Loucy (cell line): Measurements from ENCODE around the gene ARHGEF25.
"Not testable (repeated sequence)": the region's sequence is repeated elsewhere in the genome, so short reads cannot be mapped to it uniquely, and the experiment has no call there.

Experiments
- H2AFZ ChIP-seq: fragments of 200-600 bp; sonication (generic); 2 replicates; pipeline ENCODE4 v1.6.0; 2016; ENCODE audit warnings: antibody characterized with exemption, mild to moderate bottlenecking, low read length, moderate library complexity
- H3F3A ChIP-seq: fragments of 200-600 bp; 2 replicates; pipeline ENCODE4 v1.6.0; 2016; ENCODE audit warnings: antibody characterized with exemption, low read depth, mild to moderate bottlenecking
- H3K27me3 ChIP-seq: fragments of 200-600 bp; sonication (generic); 2 replicates; pipeline ENCODE4 v1.6.1; 2014; ENCODE audit warnings: low read length, mild to moderate bottlenecking; ENCODE audit not compliant: insufficient read depth, poor library complexity, severe bottlenecking
- H3K36me3 ChIP-seq: fragments of 200-600 bp; sonication (generic); 2 replicates; pipeline ENCODE4 v1.6.1; 2016; ENCODE audit warnings: low read length; ENCODE audit not compliant: insufficient read depth
- H3K4me1 ChIP-seq: fragments of 200-600 bp; sonication (generic); 2 replicates; pipeline ENCODE4 v1.5.1; 2014; ENCODE audit warnings: low read length, mild to moderate bottlenecking; ENCODE audit not compliant: insufficient read depth, poor library complexity, severe bottlenecking
- H3K4me2 ChIP-seq: fragments of 200-600 bp; sonication (generic); 2 replicates; pipeline ENCODE4 v1.6.0; 2014; ENCODE audit warnings: antibody characterized with exemption, low read length, low read depth, mild to moderate bottlenecking; ENCODE audit not compliant: poor library complexity, severe bottlenecking
- H3K4me3 ChIP-seq: fragments of 200-600 bp; sonication (generic); 2 replicates; pipeline ENCODE4 v1.5.1; 2014; ENCODE audit warnings: low read length, mild to moderate bottlenecking, mixed read lengths; ENCODE audit not compliant: poor library complexity, severe bottlenecking
- H3K79me2 ChIP-seq: fragments of 200-600 bp; sonication (generic); 2 replicates; pipeline ENCODE4 v1.6.1; 2014; ENCODE audit warnings: low read length; ENCODE audit not compliant: insufficient read depth
- H3K9ac ChIP-seq: fragments of 200-600 bp; sonication (generic); 2 replicates; pipeline ENCODE4 v1.6.0; 2014; ENCODE audit warnings: mild to moderate bottlenecking, low read depth, low read length, moderate library complexity; ENCODE audit not compliant: poor library complexity, severe bottlenecking
- H3K9me2 ChIP-seq: fragments of 200-600 bp; sonication (generic); replicated peaks from 2 replicates; pipeline ENCODE4 v1.6.1; 2016; ENCODE audit warnings: low read depth, low read length, mixed read lengths
- H3K9me3 ChIP-seq: fragments of 200-600 bp; sonication (generic); 2 replicates; pipeline ENCODE4 v1.6.1; 2014; ENCODE audit warnings: mild to moderate bottlenecking, antibody characterized with exemption, low read length, low read depth; ENCODE audit not compliant: insufficient read depth
- H4K20me1 ChIP-seq: fragments of 200-600 bp; sonication (generic); 2 replicates; pipeline ENCODE4 v1.6.0; 2014; ENCODE audit warnings: antibody characterized with exemption, low read length, mild to moderate bottlenecking; ENCODE audit not compliant: insufficient read depth, poor library complexity, severe bottlenecking
- EZH2phosphoT487 ChIP-seq: fragments of 200-600 bp; IDR thresholded peaks from 2 replicates; pipeline ENCODE4 v1.6.1; 2018; ENCODE audit warnings: antibody characterized with exemption, mild to moderate bottlenecking, moderate library complexity, borderline replicate concordance
- TF ChIP-seq, protein P1 (sequence below): fragments of 200-600 bp; sonication (generic); conservative IDR thresholded peaks from 2 replicates; pipeline ENCODE4 v1.5.1; 2014; ENCODE audit warnings: mild to moderate bottlenecking, antibody characterized with exemption, low read length

The ARHGEF25 gene

DNA sequence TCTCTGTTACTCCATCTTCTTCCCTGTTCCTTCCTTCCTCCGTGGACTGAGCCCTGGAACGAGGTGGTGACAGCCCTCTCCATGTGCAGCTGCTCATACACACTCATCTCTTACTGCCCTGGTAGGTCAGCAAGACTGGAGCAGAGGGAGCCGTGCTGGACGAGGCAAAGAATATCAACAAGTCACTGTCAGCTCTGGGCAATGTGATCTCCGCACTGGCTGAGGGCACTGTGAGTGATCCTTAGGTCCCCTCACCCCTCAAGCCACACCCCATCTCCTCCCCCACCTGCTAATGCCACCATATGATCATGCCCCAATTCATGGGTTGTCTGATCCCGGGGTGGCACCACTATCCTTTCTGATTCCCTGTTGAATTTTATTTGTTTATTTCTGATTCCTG, 42.4 kb upstream of the ARHGEF25 start:
- H4K20me1 ChIP-seq: no peaks in the 10 kb centered on the region
- H3K9me3 ChIP-seq: no peaks in the 10 kb centered on the region
- no peak overlapping the region for H3K4me2 ChIP-seq
- H3K4me1 ChIP-seq: no peaks in the 10 kb centered on the region
- TF ChIP-seq EZH2phosphoT487: no peak
- TF ChIP-seq, protein P1, sequence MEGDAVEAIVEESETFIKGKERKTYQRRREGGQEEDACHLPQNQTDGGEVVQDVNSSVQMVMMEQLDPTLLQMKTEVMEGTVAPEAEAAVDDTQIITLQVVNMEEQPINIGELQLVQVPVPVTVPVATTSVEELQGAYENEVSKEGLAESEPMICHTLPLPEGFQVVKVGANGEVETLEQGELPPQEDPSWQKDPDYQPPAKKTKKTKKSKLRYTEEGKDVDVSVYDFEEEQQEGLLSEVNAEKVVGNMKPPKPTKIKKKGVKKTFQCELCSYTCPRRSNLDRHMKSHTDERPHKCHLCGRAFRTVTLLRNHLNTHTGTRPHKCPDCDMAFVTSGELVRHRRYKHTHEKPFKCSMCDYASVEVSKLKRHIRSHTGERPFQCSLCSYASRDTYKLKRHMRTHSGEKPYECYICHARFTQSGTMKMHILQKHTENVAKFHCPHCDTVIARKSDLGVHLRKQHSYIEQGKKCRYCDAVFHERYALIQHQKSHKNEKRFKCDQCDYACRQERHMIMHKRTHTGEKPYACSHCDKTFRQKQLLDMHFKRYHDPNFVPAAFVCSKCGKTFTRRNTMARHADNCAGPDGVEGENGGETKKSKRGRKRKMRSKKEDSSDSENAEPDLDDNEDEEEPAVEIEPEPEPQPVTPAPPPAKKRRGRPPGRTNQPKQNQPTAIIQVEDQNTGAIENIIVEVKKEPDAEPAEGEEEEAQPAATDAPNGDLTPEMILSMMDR: no peak
- no peak overlapping the region for H3K4me3 ChIP-seq
- no peaks in the 10 kb centered on the region for H3K79me2 ChIP-seq
- no peaks in the 10 kb centered on the region for H3F3A ChIP-seq
- H3K36me3 ChIP-seq: no peaks in the 10 kb centered on the region
- H3K9ac ChIP-seq: no peak overlapping the region
- H2AFZ ChIP-seq: no peak overlapping the region
- H3K27me3 ChIP-seq: no peaks in the 10 kb centered on the region
- H3K9me2 ChIP-seq: no peaks in the 10 kb centered on the region

DNA sequence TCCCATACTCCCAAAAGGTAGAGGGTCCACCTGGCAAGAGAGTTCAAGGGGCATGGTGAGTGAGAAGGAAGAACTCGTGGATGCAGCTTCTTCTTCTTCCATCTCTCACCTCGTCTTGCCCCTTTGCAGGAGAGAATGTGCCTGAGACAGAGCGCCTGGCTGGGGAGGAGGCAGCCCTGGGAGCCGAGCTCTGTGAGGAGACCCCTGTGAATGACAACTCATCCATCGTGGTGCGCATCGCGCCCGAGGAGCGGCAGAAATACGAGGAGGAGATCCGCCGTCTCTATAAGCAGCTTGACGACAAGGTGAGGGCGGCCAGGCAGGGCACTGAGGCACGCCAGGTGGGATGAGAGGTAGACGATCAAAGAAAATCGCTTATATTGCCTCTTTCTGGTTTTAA, 41.4 kb upstream of the ARHGEF25 start:
- Histone ChIP-seq H3K27me3 (no peaks in the 10 kb centered on the region), H3K4me2 (no peak overlapping the region), H3K79me2 (no peaks in the 10 kb centered on the region), H3K9ac (no peak overlapping the region), H3K9me3 (no peaks in the 10 kb centered on the region), H3K36me3 (no peaks in the 10 kb centered on the region), H4K20me1 (no peaks in the 10 kb centered on the region), H3K4me3 (no peak overlapping the region), H3K9me2 (no peaks in the 10 kb centered on the region), H3K4me1 (no peaks in the 10 kb centered on the region), H2AFZ (no peak overlapping the region), H3F3A (no peaks in the 10 kb centered on the region)
- TF ChIP-seq, protein P1: no peak
- TF ChIP-seq EZH2phosphoT487: no peak

DNA sequence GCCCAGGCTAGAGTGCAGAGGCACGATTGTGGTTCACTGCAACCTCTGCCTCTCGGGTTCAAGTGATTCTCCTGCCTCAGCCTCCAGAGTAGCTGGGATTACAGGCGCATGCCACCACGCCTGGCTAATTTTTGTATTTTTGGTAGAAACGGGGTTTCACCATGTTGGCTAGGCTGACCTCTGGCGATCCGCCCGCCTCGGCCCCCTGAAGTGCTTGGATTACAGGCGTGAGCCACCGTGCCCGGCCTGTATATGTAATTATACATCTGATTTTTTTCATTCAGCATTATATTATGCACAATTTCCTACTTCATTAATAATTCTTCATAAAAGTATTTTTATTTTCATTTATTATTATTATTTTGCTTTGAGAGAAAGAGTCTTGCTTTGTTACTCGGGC, 40.8 kb upstream of the ARHGEF25 start:
- not testable (repeated sequence) for H3K9me3 ChIP-seq, H3K27me3 ChIP-seq, H3K9ac ChIP-seq, H3K4me2 ChIP-seq, H3K79me2 ChIP-seq, H2AFZ ChIP-seq, H3K9me2 ChIP-seq, H3K4me3 ChIP-seq, H3F3A ChIP-seq, H3K36me3 ChIP-seq, H4K20me1 ChIP-seq, H3K4me1 ChIP-seq

DNA sequence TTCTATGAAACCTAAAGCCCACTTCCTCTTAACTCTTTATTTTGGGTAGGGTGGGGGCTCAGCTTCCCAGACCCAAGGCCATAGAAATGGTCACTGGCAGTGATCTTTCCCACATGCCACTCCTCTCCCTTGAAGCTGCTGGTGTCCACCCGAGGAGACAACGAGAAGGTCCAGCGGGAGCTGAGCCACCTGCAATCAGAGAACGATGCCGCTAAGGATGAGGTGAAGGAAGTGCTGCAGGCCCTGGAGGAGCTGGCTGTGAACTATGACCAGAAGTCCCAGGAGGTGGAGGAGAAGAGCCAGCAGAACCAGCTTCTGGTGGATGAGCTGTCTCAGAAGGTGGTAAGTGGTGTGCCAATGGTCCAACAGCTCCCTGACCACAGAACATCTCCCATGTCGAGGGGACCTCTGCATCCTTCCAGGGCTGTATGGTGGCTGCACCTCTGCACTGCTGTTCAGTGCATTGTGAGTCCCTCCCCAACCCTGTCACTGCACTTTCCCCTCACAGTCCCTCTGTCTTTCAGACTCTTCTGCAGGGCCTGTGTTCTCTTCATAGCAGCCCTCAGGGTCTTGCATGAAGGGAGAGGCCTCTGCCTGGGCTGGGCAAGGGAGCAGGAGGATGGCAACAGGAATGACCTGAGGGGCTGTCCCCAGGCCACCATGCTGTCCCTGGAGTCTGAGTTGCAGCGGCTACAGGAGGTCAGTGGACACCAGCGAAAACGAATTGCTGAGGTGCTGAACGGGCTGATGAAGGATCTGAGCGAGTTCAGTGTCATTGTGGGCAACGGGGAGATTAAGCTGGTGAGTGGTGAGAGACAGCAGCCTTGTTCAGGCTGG, 39.1 kb upstream of the ARHGEF25 start:
- Histone ChIP-seq H3K9me3 (no peaks in the 10 kb centered on the region), H3F3A (no peaks in the 10 kb centered on the region), H3K27me3 (no peaks in the 10 kb centered on the region), H3K4me2 (no peak overlapping the region), H3K4me1 (no peaks in the 10 kb centered on the region), H3K4me3 (no peak overlapping the region), H3K9me2 (no peaks in the 10 kb centered on the region), H4K20me1 (no peaks in the 10 kb centered on the region), H2AFZ (no peak overlapping the region), H3K36me3 (no peaks in the 10 kb centered on the region), H3K9ac (no peak overlapping the region), H3K79me2 (no peaks in the 10 kb centered on the region)
- TF ChIP-seq, protein P1: no peak
- TF ChIP-seq EZH2phosphoT487: no peak
